Endometrium (tissue), 2 donors: ENCODE measurements around the gene SH3RF3.

Experiments
- FAIRE-seq: peaks from 2 replicates; lab custom pipeline; 2012; peaks lifted over from hg19 to GRCh38; lab: Jason Lieb, UNC
- donor health status: control.
- donor health status: control.

SH3RF3 gene

GRCh38 chr2:109288544-109289368 is 159.8 kb downstream of the SH3RF3 start:
- no peak for FAIRE-seq

- no peak for FAIRE-seq
Measured at GRCh38 chr2:109289504-109290222, 160.7 kb downstream of the SH3RF3 start.

- FAIRE-seq, result no peak
Measured at GRCh38 chr2:109290887-109291643, 162.1 kb downstream of the SH3RF3 start.

- FAIRE-seq, result no peak
Measured at GRCh38 chr2:109292386-109292785, 163.4 kb downstream of the SH3RF3 start.

GRCh38 chr2:109293663-109294062 is 164.7 kb downstream of the SH3RF3 start:
- FAIRE-seq, result no peak

- no peak for FAIRE-seq
Measured at GRCh38 chr2:109294523-109294922, 165.5 kb downstream of the SH3RF3 start.

- FAIRE-seq, result no peak
Measured at GRCh38 chr2:109295070-109295780, 166.2 kb downstream of the SH3RF3 start.

GRCh38 chr2:109295781-109296117 is 166.7 kb downstream of the SH3RF3 start:
- FAIRE-seq, result no peak

GRCh38 chr2:109297566-109298490 is 168.8 kb downstream of the SH3RF3 start:
- no peak for FAIRE-seq

- no peak for FAIRE-seq
Measured at GRCh38 chr2:109298851-109299250, 169.8 kb downstream of the SH3RF3 start.

GRCh38 chr2:109299536-109299935 is 170.5 kb downstream of the SH3RF3 start:
- FAIRE-seq, result no peak

GRCh38 chr2:109300582-109300981 is 171.6 kb downstream of the SH3RF3 start:
- no peak for FAIRE-seq

- no peak for FAIRE-seq
Measured at GRCh38 chr2:109301746-109302145, 172.7 kb downstream of the SH3RF3 start.

- FAIRE-seq, result no peak
Measured at GRCh38 chr2:109302319-109302718, 173.3 kb downstream of the SH3RF3 start.

- FAIRE-seq, result no peak
Measured at GRCh38 chr2:109304242-109304641, 175.2 kb downstream of the SH3RF3 start.

GRCh38 chr2:109304731-109305470 is 175.9 kb downstream of the SH3RF3 start:
- FAIRE-seq, result no peak

- FAIRE-seq, result no peak
Measured at GRCh38 chr2:109305490-109306167, 176.6 kb downstream of the SH3RF3 start.

GRCh38 chr2:109306190-109306589 is 177.2 kb downstream of the SH3RF3 start:
- no peak for FAIRE-seq

- FAIRE-seq, result no peak
Measured at GRCh38 chr2:109311771-109312170, 182.8 kb downstream of the SH3RF3 start.

- no peak for FAIRE-seq
Measured at GRCh38 chr2:109312902-109313301, 183.9 kb downstream of the SH3RF3 start.
